Endothelial cell of umbilical vein (primary cell): ENCODE measurements around the gene PPP2R3B. TPM values are rescaled to one million over a fixed set of nuclear protein-coding genes. Genes with fewer than 3 reads are reported as not detected.

Source experiments
- BruUV-seq: library from RNA; stranded (reverse); fragments of 400-500 nt; replicated peaks from 2 replicates; lab custom pipeline; 2021; lab: Mats Ljungman, UMichigan
- CTCF ChIA-PET: fragments of 300-600, 350-600 bp; sonication (Branson Sonifier 250); formaldehyde crosslinking; loops from one replicate; lab custom pipeline; 2021; ENCODE audit warnings: antibody characterized with exemption, inconsistent platforms; lab: Charles Lee
- POLR2A ChIA-PET: fragments of 300-600, 350-600 bp; sonication (Branson Sonifier 250); formaldehyde crosslinking; loops from one replicate; lab custom pipeline; 2021; ENCODE audit warnings: antibody characterized with exemption, inconsistent platforms; lab: Charles Lee
- DNase-seq: peaks from one replicate; pipeline ENCODE4 v3.0.0-alpha.2; 2011; ENCODE audit warnings: low read depth, low spot score
- FAIRE-seq: peaks from 2 replicates; lab custom pipeline; 2011; peaks lifted over from hg19 to GRCh38; lab: Jason Lieb, UNC
- H2AFZ ChIP-seq: 2 replicates; pipeline ENCODE4 v1.6.0; 2012; ENCODE audit warnings: low read depth, low read length, control low read depth, inconsistent platforms
- H3K27ac ChIP-seq: 2 replicates; pipeline ENCODE4 v1.5.1; 2011; ENCODE audit warnings: low read depth, mild to moderate bottlenecking, control low read depth, low read length, moderate library complexity; ENCODE audit not compliant: insufficient read depth
- H3K27me3 ChIP-seq, 2 experiments: 2 replicates each; pipeline versions ENCODE4 v1.6.0 to v1.6.1; 2011; ENCODE audit warnings: low read length in 2 of 2, mixed read lengths in 1 of 2; ENCODE audit not compliant: control insufficient read depth in 2 of 2, insufficient read depth in 2 of 2
- H3K36me3 ChIP-seq, 2 experiments: 2 replicates in 1 of 2; 3 replicates in 1 of 2; pipeline ENCODE4 v1.5.1; 2011; ENCODE audit warnings: low read length in 2 of 2, mild to moderate bottlenecking in 1 of 2, moderate library complexity in 1 of 2; ENCODE audit not compliant: control insufficient read depth in 2 of 2, insufficient read depth in 2 of 2; ENCODE audit errors: extremely low read depth in 1 of 2
- H3K4me1 ChIP-seq: 3 replicates; pipeline ENCODE4 v1.5.1; 2011; ENCODE audit warnings: mild to moderate bottlenecking, low read length; ENCODE audit not compliant: control insufficient read depth, insufficient read depth; ENCODE audit errors: extremely low read depth
- H3K4me2 ChIP-seq: 2 replicates; pipeline ENCODE4 v1.6.1; 2011; ENCODE audit warnings: low read length, control low read depth, mixed read lengths; ENCODE audit not compliant: insufficient read depth
- H3K4me3 ChIP-seq, 3 experiments: fragments of 200-600 bp in 1 of 3; sonication (generic), shearing (Covaris generic) in 1 of 3; replicated peaks in 1 of 3; 2 replicates each; pipeline ENCODE4 v1.5.1; 2011 to 2016; ENCODE audit warnings: control low read depth in 3 of 3, low read length in 3 of 3, mild to moderate bottlenecking in 2 of 3, inconsistent platforms in 1 of 3, low read depth in 1 of 3, moderate library complexity in 1 of 3; ENCODE audit not compliant: insufficient read depth in 1 of 3
- H3K79me2 ChIP-seq: 2 replicates; pipeline ENCODE4 v1.6.0; 2012; ENCODE audit warnings: low read length, inconsistent platforms; ENCODE audit not compliant: control insufficient read depth, insufficient read depth
- H3K9ac ChIP-seq: replicated peaks from 2 replicates; pipeline ENCODE3; 2011; ENCODE audit warnings: low read length, control low read depth; ENCODE audit not compliant: insufficient read depth; ENCODE audit errors: extremely low read depth
- H3K9me1 ChIP-seq: replicated peaks from 3 replicates; pipeline ENCODE4 v1.6.0; 2011; ENCODE audit warnings: mild to moderate bottlenecking, low read length; ENCODE audit not compliant: control insufficient read depth, insufficient read depth; ENCODE audit errors: extremely low read depth
- H3K9me3 ChIP-seq: replicated peaks from 2 replicates; pipeline ENCODE4 v1.5.1; 2012; ENCODE audit warnings: low read length, inconsistent platforms; ENCODE audit not compliant: control insufficient read depth, insufficient read depth
- H4K20me1 ChIP-seq: replicated peaks from 2 replicates; pipeline ENCODE3; 2011; ENCODE audit warnings: mild to moderate bottlenecking, low read length; ENCODE audit not compliant: control insufficient read depth, insufficient read depth; ENCODE audit errors: extremely low read depth
- EZH2 ChIP-seq: IDR thresholded peaks from 2 replicates; pipeline ENCODE4 v1.6.1; 2012; ENCODE audit warnings: borderline replicate concordance, low read depth, mild to moderate bottlenecking, moderate library complexity, low read length, inconsistent platforms; ENCODE audit not compliant: severe bottlenecking
- FOS ChIP-seq: IDR thresholded peaks from 2 replicates; pipeline ENCODE4 v1.6.1; 2011; ENCODE audit warnings: mild to moderate bottlenecking, low read length, moderate library complexity, borderline replicate concordance; ENCODE audit not compliant: insufficient read depth
- GATA2 ChIP-seq: IDR thresholded peaks from 2 replicates; pipeline ENCODE4 v1.7.0; 2011; ENCODE audit warnings: low read depth, mild to moderate bottlenecking, moderate library complexity, mixed read lengths, low read length; ENCODE audit not compliant: insufficient read length, insufficient read depth
- JUN ChIP-seq: IDR thresholded peaks from 2 replicates; pipeline ENCODE4 v1.6.1; 2011; ENCODE audit warnings: borderline replicate concordance, low read depth; ENCODE audit not compliant: insufficient read length, insufficient read depth
- MYC ChIP-seq: IDR thresholded peaks from one replicate; pipeline ENCODE4 v1.6.1; 2011; ENCODE audit warnings: mild to moderate bottlenecking, low read depth, low read length
- POLR2A ChIP-seq: IDR thresholded peaks from 2 replicates; pipeline ENCODE4 v1.6.1; 2012; ENCODE audit warnings: low read depth, mild to moderate bottlenecking, control low read depth, low read length
- POLR2AphosphoS5 ChIP-seq: IDR thresholded peaks from 2 replicates; pipeline ENCODE4 v1.6.1; 2012; ENCODE audit warnings: low read depth, mild to moderate bottlenecking, control low read depth, low read length, moderate library complexity; ENCODE audit not compliant: insufficient read depth
- dilution Hi-C: fragments of 300-500 bp; cut with MboI; formaldehyde crosslinking; loops from one replicate; pipeline ENCODE4 v1.15.0; 2019; ENCODE audit warnings: low sequenced_read_pairs; ENCODE audit not compliant: extremely low pct_ligation_motif_present
- intact Hi-C: fragments of 100-400 bp; cut with micrococcal nuclease; formaldehyde crosslinking; loops from one replicate; pipeline ENCODE4 v1.10.0; 2022
- polyA plus RNA-seq, 4 experiments: library from polyadenylated mRNA; depleted of rRNA in 3 of 4; stranded (reverse) in 3 of 4; unstranded in 1 of 4; fragments of >200 nt; gene quantifications; 2 replicates each; pipeline versions ENCODE4 v1.2.1 to v1.2.3, GENCODE V29; 2011 to 2012; ENCODE audit warnings: missing spikeins in 1 of 4
- total RNA-seq: library from RNA; stranded (reverse); gene quantifications from 2 replicates; pipeline ENCODE4 v1.2.3, GENCODE V29; 2021
- TF ChIP-seq, protein P1 (sequence below): IDR thresholded peaks from 2 replicates; pipeline ENCODE4 v1.6.1; 2011; ENCODE audit not compliant: insufficient read depth, insufficient read length
- TF ChIP-seq, protein P2 (sequence below), 2 donors: IDR thresholded peaks; 1 replicate in 1 of 2; 2 replicates in 1 of 2; pipeline ENCODE4 v1.5.1; 2011; ENCODE audit warnings: low read length in 2 of 2, mild to moderate bottlenecking in 2 of 2, moderate library complexity in 2 of 2, control low read depth in 1 of 2, inconsistent platforms in 1 of 2, low read depth in 1 of 2; ENCODE audit not compliant: insufficient read depth in 1 of 2; ENCODE audit errors: extremely low read depth in 1 of 2

PPP2R3B gene
- total and polyA plus RNA-seq, 2 donors (not counting 3 experiments of a cell fraction or from before 2014, with no cell fraction given), result 19.1 to 33.6 TPM

DNA sequence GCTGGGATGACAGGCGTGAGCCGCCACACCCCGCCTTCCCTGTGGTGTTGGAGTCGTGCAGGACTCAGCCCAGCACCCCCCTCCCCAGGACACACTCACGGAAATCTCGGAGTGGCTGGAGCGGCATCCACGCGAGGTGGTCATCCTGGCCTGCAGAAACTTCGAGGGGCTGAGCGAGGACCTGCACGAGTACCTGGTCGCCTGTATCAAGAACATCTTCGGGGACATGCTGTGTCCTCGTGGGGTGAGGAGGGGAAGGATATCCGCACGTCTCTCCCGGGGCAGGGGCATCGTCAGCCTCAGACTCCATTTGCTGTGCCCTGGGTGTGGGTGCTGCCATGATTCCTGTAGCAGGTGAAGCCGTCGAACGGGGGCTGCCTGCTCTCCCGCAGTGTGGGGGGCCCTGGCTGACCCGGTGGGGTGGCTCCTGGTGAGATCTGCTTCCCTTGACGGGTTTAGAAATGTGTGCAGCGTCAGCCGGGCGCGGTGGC is 95.3 kb downstream of the PPP2R3B start:
- BruUV-seq, result no TSS peak
- Histone ChIP-seq H4K20me1 (no peaks in the 10 kb centered on the region), H3K9ac (no peak overlapping the region), H3K9me1 (no peaks in the 10 kb centered on the region), H3K4me1 (no peaks in the 10 kb centered on the region), H3K4me2 (no peak overlapping the region), H2AFZ (no peak overlapping the region), H3K79me2 (no peaks in the 10 kb centered on the region), H3K36me3 (peaks cover 0 to 3% of the 10 kb centered on the region in 2 experiments), H3K9me3 (no peaks in the 10 kb centered on the region), H3K27ac (no peak overlapping the region), H3K4me3 (no peak overlapping the region), H3K27me3 (no peaks in the 10 kb centered on the region)
- dilution Hi-C loops, result no loop called here
- no peak for TF ChIP-seq FOS
- TF ChIP-seq, protein P1, sequence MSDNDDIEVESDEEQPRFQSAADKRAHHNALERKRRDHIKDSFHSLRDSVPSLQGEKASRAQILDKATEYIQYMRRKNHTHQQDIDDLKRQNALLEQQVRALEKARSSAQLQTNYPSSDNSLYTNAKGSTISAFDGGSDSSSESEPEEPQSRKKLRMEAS, result no peak
- DNase-seq (no peak), FAIRE-seq (no peak)
- CTCF ChIA-PET, result no interaction called here
- POLR2A ChIA-PET, result no interaction called here
- intact Hi-C loops, result no loop called here

DNA sequence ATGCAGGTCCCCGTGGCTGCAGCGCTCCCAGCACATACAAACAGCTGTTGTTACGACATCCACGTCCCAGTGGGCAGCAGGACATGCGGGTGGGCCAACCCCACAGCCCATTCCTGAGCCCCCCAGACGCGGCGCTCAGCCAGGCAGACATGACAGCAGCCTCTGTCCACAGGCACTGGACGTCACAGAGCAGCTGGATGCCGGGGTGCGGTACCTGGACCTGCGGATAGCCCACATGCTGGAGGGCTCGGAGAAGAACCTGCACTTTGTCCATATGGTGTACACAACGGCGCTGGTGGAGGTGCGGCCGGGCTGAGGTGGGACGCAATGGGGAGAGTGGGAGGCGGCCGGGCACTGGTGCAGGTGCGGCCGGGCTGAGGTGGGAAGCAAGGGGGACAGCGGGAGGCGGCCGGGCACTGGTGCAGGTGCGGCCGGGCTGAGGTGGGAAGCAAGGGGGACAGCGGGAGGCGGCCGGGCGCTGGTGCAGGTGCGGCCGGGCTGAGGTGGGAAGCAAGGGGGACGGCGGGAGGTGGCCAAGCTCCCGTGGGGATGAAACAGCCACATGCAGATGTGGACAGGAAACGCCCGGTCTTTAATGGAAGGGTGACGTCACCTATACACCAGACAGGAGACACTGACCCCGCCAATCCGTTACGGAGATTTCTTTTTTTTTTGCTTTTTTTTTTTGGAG is 96.1 kb downstream of the PPP2R3B start:
- H3K4me1 ChIP-seq, result no peaks in the 10 kb centered on the region
- H4K20me1 ChIP-seq, result no peaks in the 10 kb centered on the region
- no TSS peak for BruUV-seq
- H3K9me1 ChIP-seq, result no peaks in the 10 kb centered on the region
- no peak for FAIRE-seq
- intact Hi-C loops, result no loop called here
- dilution Hi-C loops, result no loop called here
- H3K9me3 ChIP-seq, result no peaks in the 10 kb centered on the region
- no peaks in the 10 kb centered on the region for H3K27me3 ChIP-seq
- H3K9ac ChIP-seq, result no peak overlapping the region
- no peaks in the 10 kb centered on the region for H3K79me2 ChIP-seq
- no peak overlapping the region for H3K27ac ChIP-seq
- H3K4me2 ChIP-seq, result no peak overlapping the region
- DNase-seq, result no peak
- ChIA-PET POLR2A (no interaction called here), CTCF (no interaction called here)
- no peak overlapping the region for H2AFZ ChIP-seq
- TF ChIP-seq MYC (no peak), GATA2 (no peak), POLR2AphosphoS5 (no peak), EZH2 (no peak), FOS (no peak), JUN (no peak), POLR2A (no peak)
- TF ChIP-seq, protein P2, sequence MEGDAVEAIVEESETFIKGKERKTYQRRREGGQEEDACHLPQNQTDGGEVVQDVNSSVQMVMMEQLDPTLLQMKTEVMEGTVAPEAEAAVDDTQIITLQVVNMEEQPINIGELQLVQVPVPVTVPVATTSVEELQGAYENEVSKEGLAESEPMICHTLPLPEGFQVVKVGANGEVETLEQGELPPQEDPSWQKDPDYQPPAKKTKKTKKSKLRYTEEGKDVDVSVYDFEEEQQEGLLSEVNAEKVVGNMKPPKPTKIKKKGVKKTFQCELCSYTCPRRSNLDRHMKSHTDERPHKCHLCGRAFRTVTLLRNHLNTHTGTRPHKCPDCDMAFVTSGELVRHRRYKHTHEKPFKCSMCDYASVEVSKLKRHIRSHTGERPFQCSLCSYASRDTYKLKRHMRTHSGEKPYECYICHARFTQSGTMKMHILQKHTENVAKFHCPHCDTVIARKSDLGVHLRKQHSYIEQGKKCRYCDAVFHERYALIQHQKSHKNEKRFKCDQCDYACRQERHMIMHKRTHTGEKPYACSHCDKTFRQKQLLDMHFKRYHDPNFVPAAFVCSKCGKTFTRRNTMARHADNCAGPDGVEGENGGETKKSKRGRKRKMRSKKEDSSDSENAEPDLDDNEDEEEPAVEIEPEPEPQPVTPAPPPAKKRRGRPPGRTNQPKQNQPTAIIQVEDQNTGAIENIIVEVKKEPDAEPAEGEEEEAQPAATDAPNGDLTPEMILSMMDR (IDR thresholded peaks at IDR 0.05; ENCODE audit: extremely low read depth in 1 of 2, insufficient read depth in 1 of 2, low read depth in 1 of 2, low read length in 2 of 2), result no peak
- TF ChIP-seq, protein P1, result no peak
- no peak overlapping the region for H3K4me3 ChIP-seq
- peaks cover 0 to 3% of the 10 kb centered on the region in 2 experiments for H3K36me3 ChIP-seq
